ENCODE data around the gene TLX2.

Gene TLX2

GRCh38 chr2:74502720-74503505, 11.3 kb upstream of the TLX2 start (continued):
- TF ChIP-seq ZFP37 (tag by site-specific recombination; IDR thresholded peaks at IDR 0.05) (0 out of 2 replicates have a peak, but pooled peaks have one; percentile 66), FEZF1 (tag by site-specific recombination; IDR thresholded peaks at IDR 0.05) (no peak), ZSCAN4 (tag by site-specific recombination; IDR thresholded peaks at IDR 0.05) (no peak)

GRCh38 chr2:74503506-74504475, 10.5 kb upstream of the TLX2 start:
- CTCF ChIA-PET: interaction anchor here (0.7 to 2.8 kb wide), 5 partner anchors 12 to 82 kb away, joined by 3 to 13 read pairs (median 3); partner anchors contain the start of genes CCDC142 and TTC31
- Histone ChIP-seq H3K36me3 (ENCODE audit: control insufficient read depth in 2 of 2, insufficient read depth in 1 of 2, low read length in 2 of 2) (peaks cover 4 to 20% of the 10 kb centered on the region in 2 experiments; a peak in 2 of 3 replicates), H3K27ac (ENCODE audit: extremely low read depth, low read depth, low read length) (no peak overlapping the region; the same call in 1 of the 2 replicates), H3K4me1 (ENCODE audit: control insufficient read depth, insufficient read depth, low read length) (peaks cover 4% of the 10 kb centered on the region; the same call in 1 of the 2 replicates), H3K4me3 (ENCODE audit: low read depth, low read length) (peak overlapping the region; percentile 36), H3K9me3 (ENCODE audit: control insufficient read depth, insufficient read depth, low read depth, low read length) (no peaks in the 10 kb centered on the region)
- POLR2A ChIA-PET: interaction anchor here (1.2 to 3.1 kb wide), 5 partner anchors 23 to 85 kb away, joined by 3 to 16 read pairs (median 6); partner anchors contain the start of genes AUP1, DQX1, HTRA2 and WBP1
- TF ChIP-seq ZNF843 (tag by site-specific recombination; IDR thresholded peaks at IDR 0.05) (no peak), ZNF623 (tag by site-specific recombination; IDR thresholded peaks at IDR 0.05) (no peak), ZNF280D (tag by site-specific recombination; IDR thresholded peaks at IDR 0.05) (no peak), PRDM10 (tag by site-specific recombination; IDR thresholded peaks at IDR 0.05) (no peak), ZBTB44 (tag by site-specific recombination; IDR thresholded peaks at IDR 0.05) (no peak), ZNF664 (tag by site-specific recombination; IDR thresholded peaks at IDR 0.05) (no peak), SP7 (tag by site-specific recombination; IDR thresholded peaks at IDR 0.05) (no peak; the same call in 1 of the 2 replicates), OSR2 (tag by site-specific recombination; IDR thresholded peaks at IDR 0.05) (no peak), ZBTB11 (tag by site-specific recombination; conservative IDR thresholded peaks at IDR 0.05; ENCODE audit: low read depth) (no peak), KLF9 (tag by site-specific recombination; IDR thresholded peaks at IDR 0.05; ENCODE audit: low read depth) (no peak), ZNF654 (tag by site-specific recombination; IDR thresholded peaks at IDR 0.05; ENCODE audit: low read depth) (no peak), ZNF155 (tag by site-specific recombination; IDR thresholded peaks at IDR 0.05) (no peak), ZNF701 (tag by site-specific recombination; IDR thresholded peaks at IDR 0.05) (no peak), ZSCAN16 (tag by site-specific recombination; IDR thresholded peaks at IDR 0.05) (no peak), ZNF558 (tag by site-specific recombination; IDR thresholded peaks at IDR 0.05) (no peak), ZNF157 (tag by site-specific recombination; IDR thresholded peaks at IDR 0.05) (no peak)

Measured in HEK293 (cell line).